HUES6 (cell line): ENCODE measurements around the gene PLCB2.
A peak's percentile ranks its signal among the peaks of the same experiment; 100 is the strongest.

Experiments used
- H3K27ac ChIP-seq: 2 replicates; pipeline ENCODE4 v1.7.0; 2013; ENCODE audit warnings: low read depth, mild to moderate bottlenecking, low read length, inconsistent platforms
- H3K27me3 ChIP-seq: 2 replicates; pipeline ENCODE4 v1.6.1; 2013; ENCODE audit warnings: low read length; ENCODE audit not compliant: control insufficient read depth, insufficient read depth
- H3K36me3 ChIP-seq: 2 replicates; pipeline ENCODE4 v1.6.1; 2013; ENCODE audit warnings: low read length; ENCODE audit not compliant: control insufficient read depth, insufficient read depth
- H3K4me1 ChIP-seq: 2 replicates; pipeline ENCODE4 v1.6.1; 2013; ENCODE audit warnings: low read length; ENCODE audit not compliant: control insufficient read depth, insufficient read depth
- H3K4me3 ChIP-seq: 2 replicates; pipeline ENCODE4 v1.5.1; 2013; ENCODE audit warnings: low read depth, low read length
- H3K9ac ChIP-seq: one replicate; pipeline ENCODE4 v1.6.1; 2013; ENCODE audit warnings: mild to moderate bottlenecking, low read length
- H3K9me3 ChIP-seq: 2 replicates; pipeline ENCODE4 v1.6.1; 2013; ENCODE audit warnings: low read depth, low read length; ENCODE audit not compliant: control insufficient read depth, insufficient read depth

The PLCB2 gene

DNA sequence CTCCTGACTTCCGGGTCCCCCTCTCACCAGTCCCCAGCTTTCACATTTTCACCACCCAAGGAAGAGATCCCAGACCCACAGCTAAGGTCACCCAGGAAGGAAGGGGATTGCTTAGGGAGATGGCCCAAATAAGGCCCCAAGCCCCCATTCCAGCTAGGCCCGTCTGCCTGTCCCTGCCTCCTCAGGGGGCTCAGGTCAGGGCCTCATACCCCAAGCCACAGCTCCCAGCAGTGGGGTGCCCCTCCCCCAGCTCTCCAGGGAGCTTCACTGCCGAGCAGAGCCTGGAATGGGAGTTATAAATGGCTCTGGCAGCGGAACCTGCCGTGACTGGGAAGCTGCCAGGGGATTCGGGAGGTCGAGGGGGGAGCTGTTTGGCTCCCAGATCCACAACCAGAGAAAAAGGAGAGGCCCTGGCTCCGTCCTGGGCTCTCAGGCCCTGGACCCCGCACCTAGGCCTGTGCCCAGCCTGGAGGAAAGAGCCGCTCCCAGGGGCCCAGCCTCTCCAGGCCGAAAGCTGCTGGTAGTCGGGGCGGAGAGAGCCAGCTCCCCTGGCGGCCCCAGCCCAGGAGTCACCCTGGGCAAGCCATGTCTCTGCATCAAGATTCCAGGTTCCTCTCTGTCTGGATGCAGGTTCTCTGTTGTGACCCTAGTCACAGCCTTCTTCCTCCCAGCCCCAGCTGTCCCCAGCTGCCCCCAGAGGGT is 32.5 kb upstream of the PLCB2 start:
- Histone ChIP-seq H3K4me3 (no peak overlapping the region), H3K36me3 (no peaks in the 10 kb centered on the region), H3K27ac (peak overlapping the region; percentile 9; the same call in 1 of the 2 replicates), H3K27me3 (no peaks in the 10 kb centered on the region), H3K9ac (no peak overlapping the region), H3K4me1 (peaks cover 34% of the 10 kb centered on the region), H3K9me3 (no peaks in the 10 kb centered on the region)

GRCh38 chr15:40339621-40339945 is 31.8 kb upstream of the PLCB2 start:
- Histone ChIP-seq H3K4me1 (peaks cover 30% of the 10 kb centered on the region), H3K9ac (no peak overlapping the region), H3K27ac (no peak overlapping the region), H3K9me3 (no peaks in the 10 kb centered on the region), H3K27me3 (no peaks in the 10 kb centered on the region), H3K4me3 (no peak overlapping the region), H3K36me3 (no peaks in the 10 kb centered on the region)

DNA sequence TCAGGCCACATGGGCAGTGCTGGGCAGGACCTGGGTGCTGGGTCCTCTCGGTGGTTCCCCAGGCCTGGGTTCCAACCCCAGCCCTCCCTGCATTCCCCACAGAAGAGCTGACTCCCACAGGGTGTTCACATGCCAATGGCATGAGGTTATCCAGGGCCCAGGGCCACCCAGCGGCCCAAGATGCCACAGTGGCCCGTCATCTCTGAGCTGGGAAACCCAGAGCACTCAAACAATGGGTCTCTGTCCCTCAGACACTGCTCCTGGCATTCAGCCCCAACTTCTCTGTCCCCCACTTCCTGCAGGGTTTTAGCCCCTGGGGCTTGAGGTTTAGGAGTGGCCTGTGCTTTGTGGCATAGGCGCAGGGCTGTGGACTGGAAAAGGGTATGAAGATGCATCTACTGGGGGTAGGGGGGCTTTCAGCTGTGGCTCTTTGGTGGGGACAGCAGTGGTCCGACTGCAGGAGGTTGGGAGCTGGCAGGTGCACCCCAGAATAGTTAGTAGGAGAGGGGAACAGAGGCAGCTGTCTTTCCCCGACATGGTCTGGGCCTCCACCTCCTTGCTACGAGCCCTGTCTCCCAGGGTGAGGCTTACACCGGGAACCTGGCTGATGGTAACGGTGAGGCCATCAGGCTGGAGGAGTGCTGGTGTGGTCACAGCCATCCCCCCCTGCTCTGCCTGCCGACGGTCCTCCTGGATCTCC is 31.3 kb upstream of the PLCB2 start:
- no peak overlapping the region for H3K27ac ChIP-seq
- peaks cover 36% of the 10 kb centered on the region for H3K4me1 ChIP-seq
- no peak overlapping the region for H3K9ac ChIP-seq
- H3K27me3 ChIP-seq = no peaks in the 10 kb centered on the region
- no peak overlapping the region for H3K4me3 ChIP-seq
- H3K36me3 ChIP-seq = no peaks in the 10 kb centered on the region
- H3K9me3 ChIP-seq = no peaks in the 10 kb centered on the region

DNA sequence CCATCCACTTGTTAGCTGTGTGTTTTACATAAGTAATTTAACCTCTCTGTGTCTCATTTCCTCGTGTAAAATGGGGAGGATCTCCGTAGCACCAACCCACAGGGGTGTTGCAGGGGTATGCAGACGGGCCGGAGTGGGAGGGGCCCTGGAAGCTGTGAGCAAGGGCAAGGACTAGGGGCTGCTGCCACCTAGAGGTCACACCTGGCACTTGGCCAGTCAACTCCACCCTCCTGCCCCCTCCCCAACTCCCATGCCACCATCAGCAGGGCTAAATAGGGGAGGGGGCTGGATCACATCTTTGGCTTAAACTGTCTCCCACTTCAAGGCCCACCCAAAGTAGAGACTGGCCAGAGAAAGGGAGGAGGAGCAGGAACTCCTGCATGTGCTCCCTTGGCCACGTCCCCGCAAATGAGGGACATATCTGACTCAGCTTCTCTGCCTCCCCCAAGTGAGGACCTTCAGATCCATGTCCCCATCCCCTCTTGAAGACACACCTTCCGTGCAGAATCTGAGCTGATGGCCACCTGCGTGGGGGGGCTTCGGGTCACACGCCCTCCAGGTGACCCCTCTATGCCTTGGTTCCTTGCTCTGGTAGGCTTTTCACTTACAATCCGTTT is 30.4 kb upstream of the PLCB2 start:
- Histone ChIP-seq H3K27ac (no peak overlapping the region), H3K9ac (no peak overlapping the region), H3K4me3 (no peak overlapping the region; the same call in 1 of the 2 replicates), H3K27me3 (no peaks in the 10 kb centered on the region), H3K4me1 (peaks cover 41% of the 10 kb centered on the region), H3K36me3 (no peaks in the 10 kb centered on the region), H3K9me3 (no peaks in the 10 kb centered on the region)

GRCh38 chr15:40337597-40337996 is 29.9 kb upstream of the PLCB2 start:
- peaks cover 41% of the 10 kb centered on the region for H3K4me1 ChIP-seq
- no peaks in the 10 kb centered on the region for H3K9me3 ChIP-seq
- H3K9ac ChIP-seq = no peak overlapping the region
- H3K27ac ChIP-seq = no peak overlapping the region
- no peaks in the 10 kb centered on the region for H3K36me3 ChIP-seq
- H3K27me3 ChIP-seq = no peaks in the 10 kb centered on the region
- no peak overlapping the region; the same call in 1 of the 2 replicates for H3K4me3 ChIP-seq

- no peaks in the 10 kb centered on the region for H3K9me3 ChIP-seq
Observed at GRCh38 chr15:40336744-40337122, 29.0 kb upstream of the PLCB2 start.

GRCh38 chr15:40335938-40336743 is 28.4 kb upstream of the PLCB2 start:
- Histone ChIP-seq H3K9ac (no peak overlapping the region), H3K27ac (no peak overlapping the region), H3K36me3 (no peaks in the 10 kb centered on the region), H3K27me3 (no peaks in the 10 kb centered on the region), H3K9me3 (no peaks in the 10 kb centered on the region), H3K4me1 (peaks cover 39% of the 10 kb centered on the region), H3K4me3 (no peak overlapping the region)

More at GRCh38 chr15:40336744-40337122, 29.0 kb upstream of the PLCB2 start:
- Histone ChIP-seq H3K27ac (no peak overlapping the region), H3K4me3 (no peak overlapping the region), H3K9ac (no peak overlapping the region), H3K27me3 (no peaks in the 10 kb centered on the region), H3K4me1 (peaks cover 41% of the 10 kb centered on the region), H3K36me3 (no peaks in the 10 kb centered on the region)

DNA sequence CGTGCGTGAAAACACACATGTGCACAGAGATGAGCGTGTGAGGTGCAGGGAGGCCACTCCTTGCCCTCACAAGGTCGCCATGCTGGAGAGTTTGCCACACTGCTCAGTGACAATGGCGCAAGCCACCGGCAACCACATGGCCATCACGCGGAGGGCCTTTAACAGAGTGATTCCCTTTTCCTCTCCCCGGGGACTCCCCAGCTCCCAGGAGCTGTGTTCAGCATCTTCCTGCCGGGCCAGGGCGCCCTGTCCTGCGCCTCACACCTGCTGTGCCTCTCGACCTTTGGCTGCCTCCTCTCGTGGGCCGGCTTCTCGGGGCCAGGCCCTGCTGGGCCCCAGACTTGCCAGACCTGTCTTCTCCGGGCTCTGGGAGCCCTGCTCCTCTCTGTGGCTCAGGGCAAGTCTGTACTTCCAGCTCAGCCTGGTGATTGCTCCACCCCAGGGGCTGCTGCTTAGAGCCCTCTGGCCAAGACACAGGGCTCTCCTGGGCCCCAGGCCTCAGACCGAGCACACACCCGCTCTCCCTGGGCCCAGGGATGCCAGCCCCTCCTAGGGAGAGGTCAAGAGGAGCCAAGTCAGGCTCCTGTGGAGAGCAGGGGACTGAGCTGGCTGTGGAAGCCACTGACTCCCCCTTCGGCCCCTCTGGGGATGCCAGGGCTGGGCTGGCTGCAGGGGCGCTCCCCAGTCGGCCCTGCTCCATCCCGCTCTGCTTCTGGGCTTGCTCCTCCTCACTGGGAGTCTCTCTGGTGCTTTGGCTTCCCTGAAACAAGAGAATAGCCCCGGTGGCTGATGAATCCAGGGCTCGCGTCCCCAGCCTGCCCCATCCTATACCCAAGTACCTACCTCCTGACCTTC is 27.4 kb upstream of the PLCB2 start:
- Histone ChIP-seq H3K9me3 (no peaks in the 10 kb centered on the region), H3K36me3 (no peaks in the 10 kb centered on the region), H3K27ac (no peak overlapping the region), H3K27me3 (no peaks in the 10 kb centered on the region), H3K4me1 (peaks cover 29% of the 10 kb centered on the region), H3K4me3 (no peak overlapping the region), H3K9ac (no peak overlapping the region)

DNA sequence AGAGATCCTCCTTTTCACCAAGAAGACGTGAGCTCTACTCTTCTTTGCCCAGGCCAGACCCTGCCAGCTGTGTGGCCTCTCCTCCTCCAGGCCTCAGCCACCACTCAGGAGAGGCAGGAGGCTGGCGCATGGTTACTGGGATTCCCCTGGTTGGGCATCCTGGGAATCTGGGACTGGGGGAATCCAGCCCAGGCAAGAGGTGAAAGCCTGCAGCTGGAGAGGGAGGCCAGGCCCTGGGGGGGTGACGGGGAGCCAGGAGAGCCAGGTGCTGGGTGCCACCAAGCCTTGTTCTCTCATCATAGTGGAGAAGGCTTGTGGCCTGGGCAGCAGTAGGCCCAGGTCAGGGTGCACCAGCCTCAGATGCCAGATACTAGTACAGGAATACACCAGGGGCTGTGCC is 26.8 kb upstream of the PLCB2 start:
- Histone ChIP-seq H3K4me1 (peaks cover 23% of the 10 kb centered on the region), H3K27ac (no peak overlapping the region), H3K9me3 (no peaks in the 10 kb centered on the region), H3K27me3 (no peaks in the 10 kb centered on the region), H3K36me3 (no peaks in the 10 kb centered on the region), H3K9ac (no peak overlapping the region), H3K4me3 (no peak overlapping the region)

DNA sequence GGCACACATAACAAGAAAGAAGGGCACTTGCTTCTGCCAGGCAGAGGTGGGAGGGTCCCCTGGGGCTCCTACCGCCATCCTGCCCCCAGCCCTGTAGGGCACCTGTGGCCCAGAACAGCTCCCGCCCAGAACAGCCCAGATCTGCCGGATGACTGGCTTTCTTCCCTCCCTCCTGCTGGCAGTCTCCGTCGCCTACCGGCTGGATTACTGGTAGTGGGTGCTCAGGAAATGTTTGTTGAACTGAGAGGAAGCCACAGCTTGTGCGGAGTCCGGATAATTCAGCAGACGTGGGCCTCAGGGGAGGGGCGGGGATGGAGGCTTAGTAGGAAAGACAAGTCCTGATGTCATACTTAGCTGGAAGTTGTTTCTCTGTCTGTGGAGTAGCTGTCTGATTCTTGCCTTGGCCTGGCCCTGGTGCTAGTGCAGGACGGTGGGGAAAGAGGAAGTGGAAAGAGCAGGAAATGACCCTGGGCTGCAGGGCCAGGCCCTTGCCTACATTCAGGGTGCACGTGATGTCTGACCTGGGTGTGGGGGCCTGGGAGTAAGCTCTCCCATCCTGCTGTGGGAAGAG is 26.3 kb upstream of the PLCB2 start:
- Histone ChIP-seq H3K9ac (no peak overlapping the region), H3K27me3 (no peaks in the 10 kb centered on the region), H3K9me3 (no peaks in the 10 kb centered on the region), H3K4me3 (no peak overlapping the region), H3K27ac (no peak overlapping the region), H3K36me3 (no peaks in the 10 kb centered on the region), H3K4me1 (peaks cover 22% of the 10 kb centered on the region)
